Coronary artery (tissue), 2 donors: ENCODE results near the gene MAVS.

Source experiments
- DNase-seq: peaks from one replicate; pipeline ENCODE4 v3.0.0-alpha.2; 2017; ENCODE audit warnings: low spot score
- H3K27ac ChIP-seq, 2 donors: fragments of 200-600 bp; sonication (generic); one replicate each; pipeline ENCODE4 v1.5.1; 2016 to 2019
- H3K4me3 ChIP-seq: fragments of 200-600 bp; sonication (generic); 2 replicates; pipeline ENCODE4 v1.5.1; 2016; ENCODE audit warnings: mild to moderate bottlenecking, moderate library complexity
- TF ChIP-seq, protein P1 (sequence below): fragments of 200-600 bp; sonication (generic); IDR thresholded peaks from one replicate; pipeline ENCODE4 v1.5.1; 2019; ENCODE audit warnings: antibody characterized with exemption

Gene MAVS

GRCh38 chr20:3848565-3848964, 1.9 kb downstream of the MAVS start:
- TF ChIP-seq, protein P1, sequence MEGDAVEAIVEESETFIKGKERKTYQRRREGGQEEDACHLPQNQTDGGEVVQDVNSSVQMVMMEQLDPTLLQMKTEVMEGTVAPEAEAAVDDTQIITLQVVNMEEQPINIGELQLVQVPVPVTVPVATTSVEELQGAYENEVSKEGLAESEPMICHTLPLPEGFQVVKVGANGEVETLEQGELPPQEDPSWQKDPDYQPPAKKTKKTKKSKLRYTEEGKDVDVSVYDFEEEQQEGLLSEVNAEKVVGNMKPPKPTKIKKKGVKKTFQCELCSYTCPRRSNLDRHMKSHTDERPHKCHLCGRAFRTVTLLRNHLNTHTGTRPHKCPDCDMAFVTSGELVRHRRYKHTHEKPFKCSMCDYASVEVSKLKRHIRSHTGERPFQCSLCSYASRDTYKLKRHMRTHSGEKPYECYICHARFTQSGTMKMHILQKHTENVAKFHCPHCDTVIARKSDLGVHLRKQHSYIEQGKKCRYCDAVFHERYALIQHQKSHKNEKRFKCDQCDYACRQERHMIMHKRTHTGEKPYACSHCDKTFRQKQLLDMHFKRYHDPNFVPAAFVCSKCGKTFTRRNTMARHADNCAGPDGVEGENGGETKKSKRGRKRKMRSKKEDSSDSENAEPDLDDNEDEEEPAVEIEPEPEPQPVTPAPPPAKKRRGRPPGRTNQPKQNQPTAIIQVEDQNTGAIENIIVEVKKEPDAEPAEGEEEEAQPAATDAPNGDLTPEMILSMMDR: no peak
- no peak overlapping the region for H3K4me3 ChIP-seq
- no peak for DNase-seq
- no peak overlapping the region for H3K27ac ChIP-seq

GRCh38 chr20:3854462-3854871, 7.8 kb downstream of the MAVS start:
- no peak for DNase-seq
- H3K27ac ChIP-seq: no peak overlapping the region
- no peak overlapping the region for H3K4me3 ChIP-seq
- TF ChIP-seq, protein P1: no peak

DNA sequence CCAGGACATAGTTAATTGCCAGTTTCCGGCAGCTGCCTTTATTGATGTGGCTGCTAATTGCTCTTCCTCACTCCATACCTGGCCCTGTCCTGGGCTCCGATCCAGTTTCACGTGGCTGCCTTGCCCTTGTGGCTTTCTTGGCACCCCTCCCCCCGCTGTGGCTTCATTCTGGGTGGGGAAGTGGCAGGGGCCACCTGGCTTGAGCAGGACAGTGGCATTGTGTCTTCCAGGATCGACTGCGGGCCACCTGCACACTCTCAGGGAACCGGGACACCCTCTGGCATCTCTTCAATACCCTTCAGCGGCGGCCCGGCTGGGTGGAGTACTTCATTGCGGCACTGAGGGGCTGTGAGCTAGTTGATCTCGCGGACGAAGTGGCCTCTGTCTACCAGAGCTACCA, 10.8 kb downstream of the MAVS start:
- no peak for DNase-seq
- Histone ChIP-seq H3K4me3 (no peak overlapping the region), H3K27ac (no peak overlapping the region)
- TF ChIP-seq, protein P1: no peak

- no peak for DNase-seq
- Histone ChIP-seq H3K4me3 (no peak overlapping the region), H3K27ac (no peak overlapping the region)
- TF ChIP-seq, protein P1: no peak
Measured at GRCh38 chr20:3858689-3859088, 12.1 kb downstream of the MAVS start.

- no peak for DNase-seq
- no peak overlapping the region for H3K4me3 ChIP-seq
- TF ChIP-seq, protein P1: no peak
- no peak overlapping the region for H3K27ac ChIP-seq
Measured at GRCh38 chr20:3861191-3861590, 14.6 kb downstream of the MAVS start.

DNA sequence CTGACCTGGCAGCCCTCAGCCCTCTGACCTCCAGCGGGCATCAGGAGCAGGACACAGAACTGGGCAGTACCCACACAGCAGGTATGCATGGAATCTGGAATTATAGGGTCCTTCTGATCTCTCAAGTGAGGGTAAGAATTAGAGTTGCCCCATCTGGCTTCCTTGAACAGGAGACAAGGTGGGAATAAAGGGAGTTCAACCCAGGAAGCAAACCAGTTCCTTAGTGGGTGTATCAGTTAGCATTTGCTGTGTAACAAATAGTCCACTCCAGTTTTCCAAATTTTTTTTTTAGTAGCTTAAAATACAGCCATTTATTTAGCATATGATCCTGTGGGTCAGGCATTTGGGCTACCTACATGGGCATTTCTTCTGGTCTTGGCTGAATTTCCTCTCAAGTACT, 15.7 kb downstream of the MAVS start:
- Histone ChIP-seq H3K4me3 (no peak overlapping the region), H3K27ac (no peak overlapping the region)
- TF ChIP-seq, protein P1: no peak
- no peak for DNase-seq

GRCh38 chr20:3863317-3863716, 16.7 kb downstream of the MAVS start:
- Histone ChIP-seq H3K27ac (no peak overlapping the region), H3K4me3 (no peak overlapping the region)
- TF ChIP-seq, protein P1: no peak
- no peak for DNase-seq
